ENCODE data around the gene ENOX1. TPM values are rescaled to one million over a fixed set of nuclear protein-coding genes. Genes with fewer than 3 reads are reported as not detected.

Gene ENOX1
- total and polyA plus RNA-seq, 2 of the 8 experiments (the other 6 are each of a cell fraction or from before 2014, with no cell fraction given), result 0.23 to 0.37 TPM

- DNase-seq (ENCODE audit: low read depth in 1 of 2, low spot score in 2 of 2) (no peak), FAIRE-seq (no peak)
- POLR2A ChIA-PET (ENCODE audit: partially characterized antibody), result no interaction called here
- no peaks in the 10 kb centered on the region for H3K27me3 ChIP-seq (replicated peaks in 1 of 4; ENCODE audit: control insufficient read depth in 3 of 4, extremely low read depth in 1 of 4, insufficient read depth in 3 of 4, low read length in 3 of 4)
- no peak overlapping the region for H3K56ac ChIP-seq (replicated peaks; ENCODE audit: insufficient read length, low read depth, low read length)
- CTCF ChIA-PET (ENCODE audit: partially characterized antibody), result no interaction called here
- H2BK120ac ChIP-seq (replicated peaks; ENCODE audit: low read depth, low read length), result no peak overlapping the region
- no peak overlapping the region for H2BK20ac ChIP-seq (ENCODE audit: low read length)
- no peak overlapping the region for H4K8ac ChIP-seq (ENCODE audit: extremely low read depth, insufficient read depth, low read length)
- no peak overlapping the region for H2BK12ac ChIP-seq (ENCODE audit: low read depth, low read length)
- 0 out of 7 replicates have a peak, but pooled peaks cover 0 to 1% (median 0%) of the 10 kb centered on the region in 4 experiments for H3K4me1 ChIP-seq (replicated peaks in 1 of 4; ENCODE audit: control insufficient read depth in 3 of 4, insufficient read depth in 4 of 4, low read length in 3 of 4)
- H2BK5ac ChIP-seq (ENCODE audit: low read depth, low read length), result no peak overlapping the region
- H3K4ac ChIP-seq (replicated peaks; ENCODE audit: insufficient read length, low read depth, low read length), result no peak overlapping the region
- no peaks in the 10 kb centered on the region for H3K23me2 ChIP-seq (ENCODE audit: low read depth, low read length)
- H3K4me3 ChIP-seq (ENCODE audit: extremely low read depth in 1 of 4, insufficient read depth in 2 of 4, low read depth in 3 of 4, low read length in 4 of 4), result no peak overlapping the region
- no peak overlapping the region for H3K23ac ChIP-seq (ENCODE audit: insufficient read length)
- no peaks in the 10 kb centered on the region; a peak in 1 of 8 replicates for H3K36me3 ChIP-seq (ENCODE audit: control insufficient read depth in 2 of 4, insufficient read depth in 4 of 4, low read length in 3 of 4)
- H3K79me2 ChIP-seq (ENCODE audit: control insufficient read depth in 1 of 2, insufficient read depth in 2 of 2, low read length in 2 of 2), result no peaks in the 10 kb centered on the region
- H3K9me3 ChIP-seq (ENCODE audit: insufficient read depth in 2 of 2, low read depth in 1 of 2, low read length in 1 of 2), result peaks cover 0 to 18% of the 10 kb centered on the region in 2 experiments; a peak in 2 of 4 replicates
- H2BK15ac ChIP-seq (ENCODE audit: low read length), result no peak overlapping the region
- H3K79me1 ChIP-seq (ENCODE audit: low read depth, low read length), result no peaks in the 10 kb centered on the region
- no peaks in the 10 kb centered on the region for H4K20me1 ChIP-seq (replicated peaks in 1 of 2; ENCODE audit: control insufficient read depth in 1 of 2, insufficient read depth in 2 of 2, low read length in 2 of 2)
- H3K4me2 ChIP-seq (ENCODE audit: insufficient read depth in 1 of 2, low read depth in 2 of 2, low read length in 2 of 2), result no peak overlapping the region
- H4K5ac ChIP-seq (ENCODE audit: insufficient read length, low read depth, low read length), result no peak overlapping the region
- H2AFZ ChIP-seq (ENCODE audit: low read length), result no peak overlapping the region
- H3K9ac ChIP-seq (replicated peaks in 1 of 4; ENCODE audit: extremely low read depth in 1 of 4, low read depth in 3 of 4, low read length in 3 of 4), result no peak overlapping the region
- H3K14ac ChIP-seq (ENCODE audit: insufficient read length), result no peak overlapping the region
- H3K27ac ChIP-seq (ENCODE audit: low read depth, low read length), result no peak overlapping the region
- no peak overlapping the region for H4K91ac ChIP-seq (replicated peaks; ENCODE audit: insufficient read length, low read length)
- no peak overlapping the region for H3K18ac ChIP-seq (ENCODE audit: extremely low read depth, low read length)
- H2AK5ac ChIP-seq (ENCODE audit: low read depth, low read length), result no peak overlapping the region
- TF ChIP-seq BACH1 (IDR thresholded peaks at IDR 0.05; ENCODE audit: low read length) (no peak), HDAC2 (IDR thresholded peaks at IDR 0.05; ENCODE audit: borderline replicate concordance in 1 of 2, low read depth in 2 of 2, low read length in 2 of 2) (no peak), CHD2 (IDR thresholded peaks at IDR 0.05; ENCODE audit: low read length) (no peak), E2F6 (IDR thresholded peaks at IDR 0.05) (no peak), KDM4A (IDR thresholded peaks at IDR 0.05; ENCODE audit: low read depth, low read length, severe bottlenecking) (no peak), JUN (IDR thresholded peaks at IDR 0.05; ENCODE audit: low read depth, low read length) (no peak), CREB1 (IDR thresholded peaks at IDR 0.05) (no peak), TCF12 (IDR thresholded peaks at IDR 0.05; ENCODE audit: low read depth, low read length) (no peak), TAF7 (optimal IDR thresholded peaks at IDR 0.05; ENCODE audit: borderline replicate concordance, low read depth, low read length) (no peak), MAFK (IDR thresholded peaks at IDR 0.05; ENCODE audit: low read depth, low read length) (no peak), EZH2 (IDR thresholded peaks at IDR 0.05; ENCODE audit: low read depth, low read length, severe bottlenecking) (no peak), NRF1 (IDR thresholded peaks at IDR 0.05; ENCODE audit: low read depth, low read length) (no peak), SP1 (IDR thresholded peaks at IDR 0.05; ENCODE audit: low read depth, low read length) (no peak), ZNF274 (IDR thresholded peaks at IDR 0.05; ENCODE audit: borderline replicate concordance, extremely low read depth, low read length) (no peak), SUZ12 (IDR thresholded peaks at IDR 0.05; ENCODE audit: low read length) (no peak), NANOG (IDR thresholded peaks at IDR 0.05; ENCODE audit: insufficient read depth, low read depth, low read length, poor library complexity, severe bottlenecking) (no peak)
Observed at GRCh38 chr13:43414111-43414510, 372.7 kb downstream of the ENOX1 start.

Measured in H1 (cell line).